ENCODE data around the gene ARNT2.

- TF ChIP-seq RCOR1 (conservative IDR thresholded peaks at IDR 0.05; ENCODE audit: low read depth, low read length): no peak
- no peak for TF ChIP-seq CEBPZ (IDR thresholded peaks at IDR 0.05; ENCODE audit: low read depth, low read length)
- no peak for TF ChIP-seq CTCF (IDR thresholded peaks at IDR 0.05 in 2 of 3, conservative IDR thresholded peaks at IDR 0.05 in 1 of 3; ENCODE audit: control insufficient read depth in 2 of 3, extremely low read depth in 1 of 3, insufficient read depth in 1 of 3, low read depth in 3 of 3, low read length in 3 of 3)
- TF ChIP-seq NFYB (IDR thresholded peaks at IDR 0.05; ENCODE audit: insufficient read depth, low read depth, low read length): no peak
Observed at GRCh38 chr15:80480909-80481308, 76.7 kb downstream of the ARNT2 start.

Data from GM12878 (cell line).